Measurements from ENCODE around the gene FAS.

FAS gene

GRCh38 chr10:89035461-89035860 is 44.9 kb downstream of the FAS start:
- DNase-seq (ENCODE audit: low spot score), result no peak

DNA sequence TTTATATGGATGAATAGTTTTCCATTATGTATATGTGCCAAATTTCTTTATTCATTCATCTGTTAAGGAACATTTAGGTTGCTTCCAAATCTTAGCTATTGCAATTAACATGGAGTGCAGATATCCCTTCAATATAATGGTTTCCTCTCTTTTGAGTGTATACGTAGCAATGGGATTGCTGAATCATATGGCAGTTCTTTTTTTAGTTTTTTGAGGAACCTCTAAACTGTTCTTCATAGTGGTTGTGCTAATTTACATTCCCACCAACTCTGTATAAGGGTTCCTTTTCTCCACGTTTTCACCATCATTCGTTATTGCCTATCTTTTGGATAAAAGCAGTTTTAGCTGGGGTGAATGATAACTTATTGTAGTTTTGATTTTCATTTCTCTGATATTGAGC is 46.5 kb downstream of the FAS start:
- no peak for DNase-seq (ENCODE audit: low spot score)

- no peak for DNase-seq (ENCODE audit: low spot score)
Observed at GRCh38 chr10:89042562-89042961, 52.0 kb downstream of the FAS start.

GRCh38 chr10:89043052-89043451 is 52.5 kb downstream of the FAS start:
- no peak for DNase-seq (ENCODE audit: low spot score)

DNA sequence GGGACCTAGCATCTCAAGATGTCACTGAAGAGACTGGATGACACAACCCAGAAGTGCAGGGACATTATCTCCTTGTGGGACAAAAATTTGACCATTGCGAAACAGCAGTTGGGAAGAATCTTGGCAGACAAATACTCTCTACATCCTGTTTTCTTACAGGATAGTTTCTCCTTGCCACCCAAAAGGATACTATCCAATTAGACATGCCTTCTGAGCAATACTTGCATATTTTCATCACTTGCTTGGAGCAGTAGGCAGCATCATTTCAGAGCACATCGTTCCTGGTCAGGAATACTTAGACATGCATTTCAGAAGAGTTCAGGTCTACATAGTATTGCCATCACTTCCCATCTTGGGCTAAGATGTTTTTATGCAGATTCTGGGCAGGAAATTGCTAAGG is 56.8 kb downstream of the FAS start:
- DNase-seq (ENCODE audit: low spot score), result no peak

GRCh38 chr10:89051593-89051992 is 61.0 kb downstream of the FAS start:
- no peak for DNase-seq (ENCODE audit: low spot score)

DNA sequence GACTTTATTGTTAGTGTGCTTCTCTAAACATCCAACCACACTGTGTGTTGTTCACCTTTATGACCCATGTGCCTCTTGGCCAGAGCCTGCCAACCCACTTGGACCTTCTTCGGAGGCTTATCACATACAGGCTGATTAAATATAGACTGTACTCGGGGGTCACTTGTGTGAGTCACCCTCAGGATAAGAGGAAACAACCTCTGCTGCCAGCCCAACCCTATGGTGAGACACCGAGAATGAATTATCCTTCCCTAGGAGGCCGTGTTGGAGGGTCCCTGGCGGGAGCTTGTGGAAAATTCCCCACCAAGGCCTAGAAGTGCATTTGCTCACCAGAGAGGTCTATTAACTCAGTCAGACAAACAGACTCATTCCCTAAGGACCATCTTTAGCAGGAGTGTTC is 63.0 kb downstream of the FAS start:
- DNase-seq (ENCODE audit: low spot score), result no peak

DNA sequence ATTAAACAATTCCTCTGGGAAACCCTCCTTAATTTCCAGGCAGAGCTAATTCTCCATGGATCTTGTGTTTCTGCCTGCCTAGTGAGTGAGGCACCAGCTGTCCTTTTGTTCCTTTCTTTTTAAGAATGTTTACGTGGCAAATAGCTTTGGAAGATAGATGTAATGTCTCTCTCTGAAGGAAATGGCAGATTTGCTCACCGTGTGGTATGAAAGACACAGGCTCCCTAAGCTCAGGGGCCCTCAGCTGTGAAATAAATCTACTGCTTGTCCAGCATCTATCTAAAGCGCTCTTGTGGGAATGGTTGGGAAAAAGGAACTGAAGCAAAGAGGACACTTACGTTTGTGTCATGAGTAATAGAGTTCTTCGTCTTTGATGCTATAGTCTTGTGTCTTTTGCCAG is 64.6 kb downstream of the FAS start:
- no peak for DNase-seq (ENCODE audit: low spot score)

GRCh38 chr10:89062861-89063260 is 72.3 kb downstream of the FAS start:
- no peak for DNase-seq (ENCODE audit: low spot score)

DNA sequence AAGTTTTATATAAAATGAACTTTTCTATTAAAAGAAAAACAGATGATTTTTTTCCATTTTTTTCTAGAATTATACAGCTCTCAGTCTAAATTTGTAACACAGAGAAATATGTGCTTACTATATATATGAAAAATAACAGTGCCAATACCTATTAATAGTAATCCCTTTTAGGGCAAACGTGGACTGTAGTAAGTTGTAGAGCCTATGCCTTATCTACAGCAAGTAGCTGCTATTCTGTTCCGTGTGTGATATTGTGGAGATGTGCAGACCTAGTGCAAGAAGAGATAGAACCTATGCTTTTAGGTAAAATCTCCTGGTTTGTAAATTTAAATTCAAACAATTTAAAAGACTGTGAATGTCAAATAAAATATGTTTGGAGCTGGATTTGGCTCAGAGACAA is 72.9 kb downstream of the FAS start:
- no peak for DNase-seq (ENCODE audit: low spot score)

- no peak for DNase-seq (ENCODE audit: low spot score)
Observed at GRCh38 chr10:89064748-89065147, 74.2 kb downstream of the FAS start.
